Measurements from ENCODE around the gene PLSCR4. TPM values are rescaled to one million over a fixed set of nuclear protein-coding genes. Genes with fewer than 3 reads are reported as not detected.
"Not testable (repeated sequence)": the region's sequence is repeated elsewhere in the genome, so short reads cannot be mapped to it uniquely, and the experiment has no call there.

PLSCR4 gene
- polyA plus RNA-seq, 1 of the 3 experiments (the other 2 are of a cell fraction), result 0.05 TPM

DNA sequence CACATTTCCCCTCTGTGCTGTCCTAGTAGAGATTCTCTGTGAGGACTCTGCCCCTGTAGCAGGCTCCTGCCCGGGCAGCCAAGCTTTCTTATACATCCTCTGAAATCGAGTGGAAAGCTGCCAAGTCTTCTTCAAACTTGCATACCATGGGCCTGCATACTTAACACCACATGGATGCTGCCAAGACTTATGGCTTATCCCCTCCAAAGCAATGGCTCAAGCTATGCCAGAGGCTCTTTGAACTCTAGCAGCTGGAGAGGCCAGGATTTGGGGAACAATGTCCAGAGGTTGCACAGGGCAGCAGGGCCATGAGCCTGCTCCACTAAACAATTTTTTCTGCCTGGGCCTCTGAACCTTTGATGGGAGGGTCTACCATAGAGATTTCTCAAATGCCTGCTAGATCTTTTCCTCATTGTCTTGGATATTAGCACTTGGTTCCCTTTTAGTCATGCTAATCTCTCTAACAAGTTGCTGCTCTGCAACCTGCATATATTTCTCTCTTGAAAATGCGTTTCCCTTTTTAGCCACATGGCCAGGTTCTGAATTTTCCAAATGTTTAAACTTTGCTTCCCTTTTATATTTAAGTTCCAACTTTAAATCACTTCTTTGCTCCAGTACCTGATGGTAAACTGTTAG is 6.1 kb upstream of the PLSCR4 start (continued):
- TF ChIP-seq, protein P1, sequence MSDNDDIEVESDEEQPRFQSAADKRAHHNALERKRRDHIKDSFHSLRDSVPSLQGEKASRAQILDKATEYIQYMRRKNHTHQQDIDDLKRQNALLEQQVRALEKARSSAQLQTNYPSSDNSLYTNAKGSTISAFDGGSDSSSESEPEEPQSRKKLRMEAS (IDR thresholded peaks at IDR 0.05; ENCODE audit: low read depth), result no peak
- no peak for TF ChIP-seq TEAD4 (IDR thresholded peaks at IDR 0.05; ENCODE audit: borderline replicate concordance, insufficient read depth)

DNA sequence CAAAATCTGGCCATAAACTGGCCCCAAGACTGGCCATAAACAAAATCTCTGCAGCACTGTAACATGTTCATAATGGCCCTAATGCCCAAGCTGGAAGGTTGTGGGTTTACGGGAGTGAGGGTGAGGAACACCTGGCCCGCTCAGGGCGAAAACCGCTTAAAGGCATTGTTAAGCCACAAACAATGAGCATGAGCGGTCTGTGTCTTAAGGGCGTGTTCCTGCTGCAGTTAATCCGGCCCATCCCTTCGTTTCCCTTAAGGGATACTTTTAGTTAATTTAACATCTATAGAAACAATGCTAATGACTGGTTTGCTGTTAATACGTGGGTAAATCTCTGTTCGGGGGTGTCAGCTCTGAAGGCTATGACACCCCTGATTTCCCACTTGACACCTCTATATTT is 1.5 kb upstream of the PLSCR4 start:
- POLR2A ChIA-PET; H3K79me2 ChIP-seq (ENCODE audit: insufficient read depth); H3K4me1 ChIP-seq (ENCODE audit: control insufficient read depth in 1 of 2, insufficient read depth in 2 of 2, low read depth in 1 of 2, low read length in 1 of 2); H3K9me2 ChIP-seq; H3K27ac ChIP-seq (ENCODE audit: low read depth in 2 of 2, low read length in 1 of 2); H3K4me2 ChIP-seq; H3K4me3 ChIP-seq (ENCODE audit: low read depth in 2 of 2, low read length in 1 of 2); DNase-seq; H3K36me3 ChIP-seq (replicated peaks in 1 of 2; ENCODE audit: control insufficient read depth in 1 of 2, insufficient read depth in 2 of 2, low read length in 1 of 2); H3F3A ChIP-seq (replicated peaks; ENCODE audit: insufficient read depth); H3K9me3 ChIP-seq; H2AFZ ChIP-seq (ENCODE audit: low read depth); CTCF ChIA-PET; H3K9ac ChIP-seq; H4K20me1 ChIP-seq (ENCODE audit: insufficient read depth): not testable (repeated sequence)
- WGBS (ENCODE audit: low lambda C conversion rate), result 42% methylated on average over 10 of the region's 10 CpGs
- H3K27me3 ChIP-seq (ENCODE audit: insufficient read depth), result peaks cover 22% of the 10 kb centered on the region; the same call in 1 of the 2 replicates

GRCh38 chr3:146249921-146250320 is 984 bp downstream of the PLSCR4 start:
- WGBS (ENCODE audit: low lambda C conversion rate), result 9% methylated on average over 1 of the region's 1 CpG
- Histone ChIP-seq H3K79me2 (ENCODE audit: insufficient read depth) (no peaks in the 10 kb centered on the region), H4K20me1 (ENCODE audit: insufficient read depth) (no peaks in the 10 kb centered on the region), H3F3A (replicated peaks; ENCODE audit: insufficient read depth) (no peaks in the 10 kb centered on the region), H3K4me2 (no peak overlapping the region), H3K9me3 (no peaks in the 10 kb centered on the region), H2AFZ (ENCODE audit: low read depth) (no peak overlapping the region), H3K4me3 (ENCODE audit: low read depth in 2 of 2, low read length in 1 of 2) (no peak overlapping the region), H3K4me1 (ENCODE audit: control insufficient read depth in 1 of 2, insufficient read depth in 2 of 2, low read depth in 1 of 2, low read length in 1 of 2) (no peaks in the 10 kb centered on the region; a peak in 1 of 4 replicates), H3K27ac (ENCODE audit: low read depth in 2 of 2, low read length in 1 of 2) (no peak overlapping the region), H3K9me2 (no peaks in the 10 kb centered on the region), H3K27me3 (ENCODE audit: insufficient read depth) (peaks cover 14% of the 10 kb centered on the region; the same call in 1 of the 2 replicates), H3K36me3 (replicated peaks in 1 of 2; ENCODE audit: control insufficient read depth in 1 of 2, insufficient read depth in 2 of 2, low read length in 1 of 2) (peaks cover 0 to 4% of the 10 kb centered on the region in 2 experiments), H3K9ac (no peak overlapping the region)
- CTCF ChIA-PET, result no interaction called here
- POLR2A ChIA-PET, result no interaction called here
- no peak for DNase-seq
- TF ChIP-seq, protein P2, sequence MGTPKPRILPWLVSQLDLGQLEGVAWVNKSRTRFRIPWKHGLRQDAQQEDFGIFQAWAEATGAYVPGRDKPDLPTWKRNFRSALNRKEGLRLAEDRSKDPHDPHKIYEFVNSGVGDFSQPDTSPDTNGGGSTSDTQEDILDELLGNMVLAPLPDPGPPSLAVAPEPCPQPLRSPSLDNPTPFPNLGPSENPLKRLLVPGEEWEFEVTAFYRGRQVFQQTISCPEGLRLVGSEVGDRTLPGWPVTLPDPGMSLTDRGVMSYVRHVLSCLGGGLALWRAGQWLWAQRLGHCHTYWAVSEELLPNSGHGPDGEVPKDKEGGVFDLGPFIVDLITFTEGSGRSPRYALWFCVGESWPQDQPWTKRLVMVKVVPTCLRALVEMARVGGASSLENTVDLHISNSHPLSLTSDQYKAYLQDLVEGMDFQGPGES (IDR thresholded peaks at IDR 0.05; ENCODE audit: low read depth, low read length), result no peak
- no peak for TF ChIP-seq MXI1 (IDR thresholded peaks at IDR 0.05; ENCODE audit: low read depth, low read length)
- TF ChIP-seq, protein P3, sequence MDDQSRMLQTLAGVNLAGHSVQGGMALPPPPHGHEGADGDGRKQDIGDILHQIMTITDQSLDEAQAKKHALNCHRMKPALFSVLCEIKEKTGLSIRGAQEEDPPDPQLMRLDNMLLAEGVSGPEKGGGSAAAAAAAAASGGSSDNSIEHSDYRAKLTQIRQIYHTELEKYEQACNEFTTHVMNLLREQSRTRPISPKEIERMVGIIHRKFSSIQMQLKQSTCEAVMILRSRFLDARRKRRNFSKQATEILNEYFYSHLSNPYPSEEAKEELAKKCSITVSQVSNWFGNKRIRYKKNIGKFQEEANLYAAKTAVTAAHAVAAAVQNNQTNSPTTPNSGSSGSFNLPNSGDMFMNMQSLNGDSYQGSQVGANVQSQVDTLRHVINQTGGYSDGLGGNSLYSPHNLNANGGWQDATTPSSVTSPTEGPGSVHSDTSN (IDR thresholded peaks at IDR 0.05), result no peak
- TF ChIP-seq EZH2phosphoT487 (IDR thresholded peaks at IDR 0.05; ENCODE audit: borderline replicate concordance, low read depth), result no peak
- TF ChIP-seq TEAD4 (IDR thresholded peaks at IDR 0.05; ENCODE audit: borderline replicate concordance, insufficient read depth), result no peak
- TF ChIP-seq EP300 (IDR thresholded peaks at IDR 0.05; ENCODE audit: borderline replicate concordance in 1 of 2, low read depth in 1 of 2, low read length in 1 of 2), result no peak
- TF ChIP-seq JUND (IDR thresholded peaks at IDR 0.05), result no peak
- no peak for TF ChIP-seq MEF2A (IDR thresholded peaks at IDR 0.05; ENCODE audit: borderline replicate concordance, low read depth)
- TF ChIP-seq RAD21 (IDR thresholded peaks at IDR 0.05; ENCODE audit: low read length), result no peak
- no peak for TF ChIP-seq RCOR1 (IDR thresholded peaks at IDR 0.05; ENCODE audit: low read length)
- TF ChIP-seq REST (IDR thresholded peaks at IDR 0.05; ENCODE audit: low read depth, low read length), result no peak
- TF ChIP-seq, protein P4, sequence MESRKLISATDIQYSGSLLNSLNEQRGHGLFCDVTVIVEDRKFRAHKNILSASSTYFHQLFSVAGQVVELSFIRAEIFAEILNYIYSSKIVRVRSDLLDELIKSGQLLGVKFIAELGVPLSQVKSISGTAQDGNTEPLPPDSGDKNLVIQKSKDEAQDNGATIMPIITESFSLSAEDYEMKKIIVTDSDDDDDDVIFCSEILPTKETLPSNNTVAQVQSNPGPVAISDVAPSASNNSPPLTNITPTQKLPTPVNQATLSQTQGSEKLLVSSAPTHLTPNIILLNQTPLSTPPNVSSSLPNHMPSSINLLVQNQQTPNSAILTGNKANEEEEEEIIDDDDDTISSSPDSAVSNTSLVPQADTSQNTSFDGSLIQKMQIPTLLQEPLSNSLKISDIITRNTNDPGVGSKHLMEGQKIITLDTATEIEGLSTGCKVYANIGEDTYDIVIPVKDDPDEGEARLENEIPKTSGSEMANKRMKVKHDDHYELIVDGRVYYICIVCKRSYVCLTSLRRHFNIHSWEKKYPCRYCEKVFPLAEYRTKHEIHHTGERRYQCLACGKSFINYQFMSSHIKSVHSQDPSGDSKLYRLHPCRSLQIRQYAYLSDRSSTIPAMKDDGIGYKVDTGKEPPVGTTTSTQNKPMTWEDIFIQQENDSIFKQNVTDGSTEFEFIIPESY (IDR thresholded peaks at IDR 0.05; ENCODE audit: borderline replicate concordance, low read depth), result no peak
- no peak for TF ChIP-seq CTCF (IDR thresholded peaks at IDR 0.05)
